GM10248 (cell line): ENCODE measurements around the gene KCTD2.
"Not testable (repeated sequence)": the region's sequence is repeated elsewhere in the genome, so short reads cannot be mapped to it uniquely, and the experiment has no call there.

Source experiments
- CTCF ChIA-PET: fragments of 300-600 bp; sonication (Branson Sonifier 250); formaldehyde crosslinking; extraction: SDS; loops from one replicate; lab custom pipeline; 2021; ENCODE audit warnings: antibody characterized with exemption; lab: Yijun Ruan, JAX
- POLR2A ChIA-PET: fragments of 350-650 bp; sonication (Branson Sonifier 250); formaldehyde crosslinking; extraction: SDS; loops from one replicate; lab custom pipeline; 2020; ENCODE audit warnings: antibody characterized with exemption; lab: Yijun Ruan, JAX
- DNase-seq: peaks from one replicate; pipeline ENCODE4 v3.0.0; 2012; ENCODE audit errors: extremely low spot score
- CTCF ChIP-seq: IDR thresholded peaks from 2 replicates; pipeline ENCODE4 v1.5.1; 2012; ENCODE audit warnings: mild to moderate bottlenecking, low read depth; ENCODE audit errors: extremely low read depth, missing control alignments, control extremely low read depth

Gene KCTD2

GRCh38 chr17:75065562-75066151 is 18.6 kb downstream of the KCTD2 start:
- no peak for TF ChIP-seq CTCF
- POLR2A ChIA-PET: interaction anchor here (0.7 kb wide), 1 partner anchor 181 kb away, joined by 4 read pairs; no protein-coding TSS in a partner anchor
- CTCF ChIA-PET: interaction anchor here (1.0 to 5.1 kb wide), 5 partner anchors 12 to 136 kb away, joined by 3 to 23 read pairs (median 5); partner anchors contain the start of gene SLC16A5
- DNase-seq: peak; percentile 67

DNA sequence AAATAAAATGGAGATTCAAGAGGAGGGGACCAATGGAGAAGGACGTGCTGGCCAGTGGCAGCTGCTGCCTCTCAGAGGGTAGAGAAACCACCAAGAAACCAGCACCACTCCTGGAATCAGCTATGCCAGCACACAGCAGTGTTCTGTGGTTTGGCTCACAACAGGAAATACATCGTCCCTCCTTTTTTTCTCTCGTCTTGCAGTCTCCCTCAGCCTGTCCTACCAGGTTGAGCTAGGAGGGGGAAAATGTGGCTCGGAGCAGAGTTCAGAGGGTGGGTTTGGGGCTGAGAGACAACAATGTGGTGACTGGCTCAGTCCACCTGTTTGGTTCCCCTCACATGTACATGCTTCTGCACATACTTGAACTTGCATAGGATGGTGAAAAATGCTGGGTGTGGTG is 20.8 kb downstream of the KCTD2 start:
- DNase-seq: no peak
- TF ChIP-seq CTCF: no peak
- ChIA-PET POLR2A (no interaction called here), CTCF (interaction anchor here (0.7 to 5.1 kb wide), 7 partner anchors 10 to 134 kb away, joined by 3 to 23 read pairs (median 9); partner anchors contain the start of genes NT5C and SLC16A5)

DNA sequence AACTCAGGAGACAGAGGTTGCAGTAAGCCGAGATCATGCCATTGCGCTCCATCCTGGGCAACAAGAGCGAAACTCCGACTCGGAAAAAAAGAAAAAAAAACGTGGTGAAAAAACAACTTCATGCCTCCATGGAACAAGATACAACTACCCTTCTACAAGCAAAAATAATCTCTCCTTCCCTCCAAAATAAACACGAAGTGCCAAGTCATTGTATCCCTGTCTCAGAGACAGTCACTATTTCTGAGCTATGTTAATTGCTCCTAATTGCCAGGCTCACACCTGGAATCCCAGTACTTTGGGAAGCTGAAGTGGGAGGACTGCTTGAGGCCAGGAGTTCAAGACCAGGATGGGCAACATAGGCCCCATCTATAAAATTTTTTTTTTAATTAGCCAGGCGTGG is 21.7 kb downstream of the KCTD2 start:
- CTCF ChIA-PET: interaction anchor here (1.2 to 5.1 kb wide), 8 partner anchors 8 to 133 kb away, joined by 4 to 23 read pairs (median 10); no protein-coding TSS in a partner anchor
- no peak for TF ChIP-seq CTCF
- no peak for DNase-seq
- POLR2A ChIA-PET: no interaction called here

DNA sequence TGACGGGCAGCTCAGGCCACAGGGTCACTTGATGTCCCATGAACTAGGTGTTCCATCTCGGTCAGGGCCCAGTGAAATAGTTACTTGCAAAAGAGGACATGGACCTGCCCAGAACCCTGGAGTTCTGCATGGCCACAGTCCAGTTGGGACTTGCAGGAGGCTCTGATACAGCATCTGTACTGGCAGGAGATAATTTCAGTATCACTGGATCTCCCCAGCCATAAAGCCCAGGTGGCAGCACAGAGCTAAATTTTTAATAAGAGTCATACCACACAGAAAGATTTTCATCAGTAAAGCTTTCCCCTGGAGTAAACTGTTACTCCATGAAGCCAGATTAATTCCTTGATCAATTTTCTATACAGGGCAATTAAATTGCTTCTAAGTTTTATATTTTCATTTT is 22.8 kb downstream of the KCTD2 start:
- peak; percentile 35 for TF ChIP-seq CTCF
- CTCF ChIA-PET: interaction anchor here (0.8 to 5.1 kb wide), 10 partner anchors 8 to 132 kb away, joined by 4 to 23 read pairs (median 5); no protein-coding TSS in a partner anchor
- POLR2A ChIA-PET: no interaction called here
- DNase-seq: no peak

DNA sequence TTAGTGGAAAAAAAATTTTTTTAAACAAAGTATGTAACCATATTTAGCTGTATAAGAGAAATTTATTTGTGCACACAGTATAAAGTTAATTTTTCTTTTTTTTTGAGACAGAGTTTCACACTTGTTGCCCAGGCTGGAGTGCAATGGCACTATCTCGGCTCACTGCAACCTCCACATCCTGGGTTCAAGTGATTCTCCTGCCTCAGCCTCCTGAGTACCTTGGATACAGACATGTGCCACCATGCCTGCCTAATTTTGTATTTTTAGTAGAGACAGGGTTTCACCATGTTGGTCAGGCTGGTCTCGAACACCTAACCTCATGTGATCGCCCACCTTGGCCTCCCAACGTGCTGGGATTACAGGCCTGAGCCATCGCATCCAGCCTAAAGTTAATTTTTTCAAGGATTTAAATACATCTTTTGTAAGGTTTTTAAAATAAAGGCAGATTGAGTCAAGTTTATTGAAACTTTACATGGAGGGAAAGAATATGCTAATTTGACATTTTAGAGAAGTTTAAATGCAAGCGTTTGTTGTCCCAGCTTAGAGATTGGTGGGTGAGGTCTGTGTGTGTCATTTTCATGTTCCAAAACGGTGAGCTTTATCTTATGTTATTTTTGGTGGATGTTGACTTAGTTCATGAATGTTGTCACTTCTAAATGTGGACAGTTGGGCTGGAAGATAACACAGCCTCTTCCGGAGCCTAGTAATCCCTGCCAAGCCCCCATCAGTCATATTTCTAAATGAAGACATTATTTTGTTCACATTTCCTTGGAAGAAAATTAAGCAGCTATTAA is 24.6 kb downstream of the KCTD2 start:
- DNase-seq, POLR2A ChIA-PET: not testable (repeated sequence)
- CTCF ChIA-PET: interaction anchor here (1.3 to 6.1 kb wide), 5 partner anchors 11 to 130 kb away, joined by 3 to 23 read pairs (median 9); no protein-coding TSS in a partner anchor

DNA sequence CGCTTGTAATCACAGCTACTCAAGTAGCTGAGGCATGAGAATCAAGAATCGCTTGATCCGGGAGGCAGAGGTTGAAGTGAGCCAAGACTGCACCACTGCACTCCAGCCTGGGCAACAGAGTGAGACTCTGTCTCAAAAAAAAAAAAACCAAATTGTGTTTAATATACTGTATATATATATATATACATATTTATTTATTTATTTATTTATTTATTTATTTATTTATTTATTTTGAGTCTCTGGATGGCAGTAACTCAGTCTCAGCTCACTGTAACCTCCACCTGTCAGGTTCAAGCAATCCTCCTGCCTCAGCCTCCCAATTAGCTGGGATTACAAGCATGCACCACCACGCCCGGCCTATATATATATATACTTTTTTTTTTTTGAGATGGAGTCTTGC is 25.9 kb downstream of the KCTD2 start:
- POLR2A ChIA-PET, DNase-seq: not testable (repeated sequence)
- CTCF ChIA-PET: interaction anchor here (1.2 to 6.1 kb wide), 7 partner anchors 10 to 129 kb away, joined by 3 to 23 read pairs (median 4); no protein-coding TSS in a partner anchor

- ChIA-PET CTCF (interaction anchor here (1.2 to 6.1 kb wide), 6 partner anchors 11 to 58 kb away, joined by 4 to 23 read pairs (median 7); partner anchors contain the start of gene NT5C), POLR2A (no interaction called here)
- DNase-seq: no peak
- TF ChIP-seq CTCF: no peak
Measured at GRCh38 chr17:75073618-75074047, 26.6 kb downstream of the KCTD2 start.
